Activated gamma-delta T cell (primary cell): ENCODE data around the gene KLHDC8A.
"Not testable (repeated sequence)": the region's sequence is repeated elsewhere in the genome, so short reads cannot be mapped to it uniquely, and the experiment has no call there.

Experiments
- DNase-seq: peaks from one replicate; lab custom pipeline; 2025; lab: John Stamatoyannopoulos, UW
- total RNA-seq, 2 donors: gene quantifications; one replicate each; lab custom pipeline; 2026; lab: John Stamatoyannopoulos, UW

The KLHDC8A gene, protein sequence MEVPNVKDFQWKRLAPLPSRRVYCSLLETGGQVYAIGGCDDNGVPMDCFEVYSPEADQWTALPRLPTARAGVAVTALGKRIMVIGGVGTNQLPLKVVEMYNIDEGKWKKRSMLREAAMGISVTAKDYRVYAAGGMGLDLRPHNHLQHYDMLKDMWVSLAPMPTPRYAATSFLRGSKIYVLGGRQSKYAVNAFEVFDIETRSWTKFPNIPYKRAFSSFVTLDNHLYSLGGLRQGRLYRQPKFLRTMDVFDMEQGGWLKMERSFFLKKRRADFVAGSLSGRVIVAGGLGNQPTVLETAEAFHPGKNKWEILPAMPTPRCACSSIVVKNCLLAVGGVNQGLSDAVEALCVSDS
- 0 reads per million in 2 donors for total RNA-seq

GRCh38 chr1:205356440-205357139 lies at the start of gene KLHDC8A:
KLHDC8A (minus strand) TSS chr1:205356922; CDS start chr1:205343604, 13,318 bp downstream.
- no peak for DNase-seq

- DNase-seq: not testable (repeated sequence)
Observed at GRCh38 chr1:205406252-205406651, 49.5 kb upstream of the KLHDC8A start.

GRCh38 chr1:205404484-205404883 lies 47.8 kb upstream of the KLHDC8A start:
- not testable (repeated sequence) for DNase-seq

DNA sequence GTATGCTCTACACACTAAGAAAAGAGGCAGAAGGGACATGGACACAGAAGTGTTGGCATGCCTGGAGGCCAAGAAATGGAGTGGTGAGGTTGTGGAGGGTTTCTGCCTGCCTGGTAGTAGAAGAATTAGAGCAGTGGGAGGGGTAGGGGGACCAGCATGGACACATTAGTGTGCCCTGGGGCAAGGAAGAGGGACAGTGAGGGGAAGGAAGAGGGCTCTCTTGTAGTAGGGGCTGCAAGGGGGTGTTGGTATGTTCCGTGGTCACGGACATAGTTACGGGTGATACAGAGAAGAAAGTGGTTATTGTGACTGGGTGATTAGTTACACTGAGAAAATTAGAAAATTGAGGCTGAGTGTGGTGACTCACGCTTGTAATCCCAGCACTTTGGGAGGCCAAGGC lies 41.9 kb upstream of the KLHDC8A start:
- DNase-seq: no peak

DNA sequence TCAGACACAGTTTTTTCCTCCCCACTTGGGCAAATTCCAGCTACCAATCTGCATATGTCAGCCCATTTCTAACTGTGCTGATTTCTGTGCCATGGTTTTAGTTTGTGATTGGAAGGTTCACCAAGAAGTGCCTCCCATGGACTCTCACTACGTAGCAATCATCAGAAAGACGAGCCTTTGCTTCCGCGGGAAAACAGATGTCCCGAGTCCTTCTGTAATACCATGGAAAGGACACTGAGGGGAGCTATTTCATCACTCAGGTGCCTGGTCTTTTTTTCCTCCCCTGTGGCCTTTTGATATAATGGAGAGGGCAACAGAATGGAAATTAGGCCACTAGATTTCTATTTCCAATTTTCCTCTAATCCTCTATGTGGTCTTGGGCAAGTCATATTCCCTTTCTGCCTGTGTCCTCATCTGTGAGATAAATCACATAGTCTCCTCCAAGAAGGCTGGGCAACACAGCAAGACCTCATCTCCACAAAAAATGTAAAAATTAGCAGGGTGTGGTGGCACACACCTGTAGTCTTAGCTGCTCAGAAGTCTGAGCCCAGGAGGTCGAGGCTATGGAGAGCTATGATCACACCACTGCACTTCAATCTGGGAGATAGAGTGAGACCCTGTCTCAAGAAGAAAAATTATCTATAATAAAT lies 40.4 kb upstream of the KLHDC8A start:
- no peak for DNase-seq

GRCh38 chr1:205395616-205396015 lies 38.9 kb upstream of the KLHDC8A start:
- DNase-seq: no peak

- no peak for DNase-seq
Observed at GRCh38 chr1:205392650-205393049, 35.9 kb upstream of the KLHDC8A start.

DNA sequence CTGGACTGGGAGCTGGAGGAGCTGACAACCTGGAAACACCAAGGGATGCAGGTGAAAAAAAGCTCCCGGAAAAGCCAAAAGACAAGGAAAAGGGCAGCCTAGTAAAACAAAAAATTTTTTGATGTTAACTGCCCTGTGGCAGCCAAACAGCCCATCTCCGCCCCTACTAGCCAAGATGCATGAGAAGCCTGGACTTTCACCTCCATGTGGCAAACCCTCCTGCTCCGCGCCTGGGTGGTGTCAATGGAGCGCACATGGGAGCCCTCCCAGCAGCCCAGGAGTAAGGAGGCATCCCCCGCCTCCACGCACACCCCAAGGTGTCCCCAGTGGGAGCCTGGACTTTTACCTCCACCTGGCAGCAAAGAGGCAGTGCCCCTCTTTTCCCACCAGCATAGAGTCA lies 34.7 kb upstream of the KLHDC8A start:
- DNase-seq: no peak

- no peak for DNase-seq
Observed at GRCh38 chr1:205387845-205388244, 31.1 kb upstream of the KLHDC8A start.

DNA sequence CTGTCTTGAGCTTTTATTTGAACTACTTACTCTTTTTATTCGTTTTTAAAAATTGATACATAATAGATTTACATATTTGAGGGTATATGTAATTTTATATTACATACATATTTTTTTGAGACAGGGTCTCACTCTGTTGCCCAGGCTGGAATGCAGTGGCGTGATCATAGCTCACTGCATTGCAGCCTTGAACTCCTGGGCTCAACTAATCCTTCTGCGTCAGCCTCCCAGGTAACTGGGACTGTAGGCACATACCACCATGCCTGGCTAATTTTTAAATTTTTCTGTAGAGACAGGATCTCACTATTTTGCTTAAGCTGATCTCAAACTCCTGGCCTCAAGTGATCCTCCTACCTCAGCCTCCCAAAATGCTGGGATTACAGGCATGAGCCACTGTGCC lies 26.3 kb upstream of the KLHDC8A start:
- DNase-seq: not testable (repeated sequence)

- DNase-seq: no peak
Observed at GRCh38 chr1:205382561-205382960, 25.8 kb upstream of the KLHDC8A start.

DNA sequence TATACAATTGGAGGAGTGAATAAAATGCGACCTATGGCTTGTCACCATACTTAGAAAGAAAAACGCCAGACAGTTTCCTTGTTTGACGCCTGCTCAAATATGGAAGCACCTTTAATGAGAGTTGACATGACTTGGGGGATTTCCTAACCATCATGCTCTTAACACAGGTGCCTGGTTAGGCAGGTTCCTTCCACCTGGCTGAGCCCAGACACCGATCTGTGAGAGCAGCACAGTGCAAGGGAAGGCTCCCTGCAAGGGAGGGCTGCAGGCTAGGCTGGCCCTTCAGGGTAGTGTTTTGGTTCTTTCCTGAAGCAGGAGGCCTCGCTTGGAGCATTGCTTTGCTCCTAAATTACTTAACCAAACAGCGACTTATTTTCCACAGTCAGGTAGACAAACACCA lies 24.6 kb upstream of the KLHDC8A start:
- DNase-seq: no peak

- DNase-seq: no peak
Observed at GRCh38 chr1:205380882-205381281, 24.2 kb upstream of the KLHDC8A start.

DNA sequence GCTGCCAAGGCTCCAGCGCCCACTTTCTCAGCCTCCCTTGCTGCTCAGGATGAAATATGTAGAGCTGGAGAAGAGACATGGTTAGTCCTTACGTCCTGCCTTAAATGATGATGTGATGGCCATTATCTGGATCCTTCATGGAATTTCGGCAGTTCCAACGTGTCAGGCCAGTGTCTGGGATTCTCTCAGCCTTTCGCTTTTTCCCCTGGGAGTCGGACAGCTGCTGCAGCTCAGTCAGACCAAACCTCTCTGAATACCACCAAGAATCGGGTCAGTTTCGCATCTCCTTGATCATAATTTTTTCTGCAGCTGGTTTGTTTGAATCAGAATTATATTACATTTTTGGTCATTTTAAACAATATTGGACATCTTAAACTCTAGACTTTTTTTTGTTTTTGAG lies 22.3 kb upstream of the KLHDC8A start:
- DNase-seq: no peak

GRCh38 chr1:205377355-205377754 lies 20.6 kb upstream of the KLHDC8A start:
- DNase-seq: no peak

- DNase-seq: no peak
Observed at GRCh38 chr1:205376739-205377138, 20.0 kb upstream of the KLHDC8A start.

- DNase-seq: no peak
Observed at GRCh38 chr1:205375835-205376545, 19.3 kb upstream of the KLHDC8A start.

- no peak for DNase-seq
Observed at GRCh38 chr1:205374210-205375078, 17.7 kb upstream of the KLHDC8A start.

GRCh38 chr1:205373798-205374175 lies 17.1 kb upstream of the KLHDC8A start:
- DNase-seq: no peak

DNA sequence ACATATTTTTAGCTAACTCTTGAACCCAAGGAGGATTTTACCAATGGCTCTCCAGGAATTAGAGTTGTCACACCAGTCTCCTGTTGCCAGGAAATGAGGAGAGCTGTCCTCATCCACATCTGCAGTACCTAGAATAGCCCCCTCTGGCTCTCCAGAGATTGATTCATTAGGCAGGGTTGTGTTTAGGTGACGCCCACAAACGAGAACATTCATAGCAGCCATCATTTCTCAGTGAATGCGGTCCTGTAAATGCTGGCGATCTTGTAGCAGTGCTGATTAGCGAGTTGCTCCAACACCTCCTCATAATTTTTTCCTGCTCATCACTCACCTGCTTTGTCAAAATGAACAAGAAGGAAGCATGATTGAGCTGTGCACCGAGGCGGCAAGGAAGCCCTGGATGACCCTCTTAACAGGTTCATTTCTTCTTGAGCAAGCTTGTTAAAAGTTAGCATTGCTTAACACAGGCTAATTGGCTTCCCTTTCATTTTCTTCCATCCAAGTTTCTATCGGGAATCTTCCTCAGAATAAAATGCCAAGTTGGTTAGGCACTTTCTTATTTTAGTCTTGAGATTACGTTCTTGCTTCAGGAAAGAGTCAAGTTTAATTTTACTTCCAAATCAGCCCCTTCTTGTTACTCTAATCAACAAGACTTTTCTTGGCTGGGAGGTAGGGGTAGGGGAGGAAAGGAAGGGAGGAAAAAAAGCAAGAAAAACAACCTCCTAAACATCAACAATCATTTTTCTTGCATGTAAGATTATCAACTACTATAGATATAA lies 16.5 kb upstream of the KLHDC8A start:
- DNase-seq: no peak
